Measurements from ENCODE around the gene PAN3.

PAN3 gene

DNA sequence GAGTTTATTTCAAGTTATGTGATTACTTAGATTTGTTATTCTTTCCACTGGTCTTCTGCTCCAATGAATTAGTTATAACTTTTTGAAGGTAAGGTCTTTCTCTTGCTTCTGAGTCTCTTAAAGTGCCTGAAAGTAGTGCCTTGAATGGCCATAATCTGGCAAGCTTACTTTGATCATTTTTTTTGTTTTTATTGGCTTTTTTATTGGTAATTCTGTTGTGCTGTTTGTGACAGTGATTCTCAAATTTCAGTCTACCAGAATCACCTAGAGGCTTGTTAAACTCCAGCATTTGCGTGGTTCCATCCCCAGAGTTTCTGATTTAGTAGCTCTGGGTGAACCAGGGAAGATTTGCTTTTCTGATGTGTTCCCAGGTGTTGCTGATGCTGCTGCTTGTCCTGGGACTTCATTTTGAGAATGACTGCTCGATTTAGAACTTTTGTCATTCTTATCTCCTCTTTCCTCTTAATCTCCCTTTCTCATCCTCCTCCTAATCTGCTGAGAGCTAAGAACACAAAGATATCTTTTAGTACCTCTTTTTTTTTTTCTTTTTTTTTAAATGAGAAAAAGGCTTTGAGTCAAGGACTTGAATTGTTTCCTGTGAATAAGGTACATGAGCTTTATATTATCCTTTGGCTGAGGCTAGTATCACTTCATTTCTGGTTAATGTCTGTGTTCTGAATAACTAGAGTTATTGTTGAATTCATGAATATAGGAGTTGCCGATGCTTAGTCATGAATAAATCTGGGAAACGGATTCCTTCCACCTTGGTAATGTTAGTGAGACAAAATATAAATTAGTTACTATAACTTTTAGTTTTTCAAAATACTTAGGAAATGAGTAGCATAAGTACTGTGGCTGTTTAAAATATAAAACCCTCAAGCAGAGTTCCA lies 91.4 kb downstream of the PAN3 start:
- no peak for DNase-seq (ENCODE audit: low read depth in 3 of 3)

- DNase-seq (ENCODE audit: low read depth in 3 of 3), result no peak
Measured at GRCh38 chr13:28231642-28232041, 93.3 kb downstream of the PAN3 start.

- no peak for DNase-seq (ENCODE audit: low read depth in 3 of 3)
Measured at GRCh38 chr13:28237944-28238343, 99.6 kb downstream of the PAN3 start.

DNA sequence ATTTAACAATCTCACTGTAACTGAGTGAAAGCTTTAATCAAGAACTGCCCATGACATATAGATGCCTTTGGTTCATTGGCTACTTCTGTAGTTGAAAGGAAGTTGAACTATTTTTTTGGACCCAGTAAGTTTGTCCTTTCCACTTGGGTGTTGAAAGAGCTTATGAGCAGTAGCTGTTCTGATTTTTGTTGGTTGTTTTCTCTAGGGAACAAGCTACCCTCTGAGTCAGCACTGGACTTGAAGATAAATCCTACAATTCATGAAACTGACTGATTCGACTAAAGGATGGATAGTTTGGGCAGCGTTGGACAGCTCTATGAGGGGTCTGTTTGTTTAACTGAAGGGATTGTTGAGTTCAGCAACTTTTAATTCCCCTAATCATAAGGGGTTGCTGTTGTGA lies 101.0 kb downstream of the PAN3 start:
- no peak for DNase-seq (ENCODE audit: low read depth in 3 of 3)

- DNase-seq (ENCODE audit: low read depth in 3 of 3), result no peak
Measured at GRCh38 chr13:28245465-28245864, 107.1 kb downstream of the PAN3 start.

DNA sequence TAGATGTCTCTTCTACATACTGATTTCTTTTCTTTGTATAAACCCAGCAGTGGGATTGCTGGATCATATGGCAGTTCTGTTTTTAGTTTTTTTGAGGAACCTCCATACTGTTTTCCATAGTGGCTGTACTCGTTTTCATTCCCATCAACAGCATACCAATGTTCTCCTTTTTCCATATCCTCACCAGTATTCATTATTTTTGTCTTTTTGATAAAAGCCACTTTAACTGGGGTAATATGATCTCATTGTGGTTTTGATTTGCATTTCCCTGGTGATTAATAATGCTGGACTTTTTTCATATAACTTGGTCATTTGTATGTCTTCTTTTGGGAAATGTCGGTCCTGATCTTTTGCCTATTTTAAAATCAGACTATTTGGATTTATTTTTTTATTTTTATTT lies 108.5 kb downstream of the PAN3 start:
- no peak for DNase-seq (ENCODE audit: low read depth in 3 of 3)

DNA sequence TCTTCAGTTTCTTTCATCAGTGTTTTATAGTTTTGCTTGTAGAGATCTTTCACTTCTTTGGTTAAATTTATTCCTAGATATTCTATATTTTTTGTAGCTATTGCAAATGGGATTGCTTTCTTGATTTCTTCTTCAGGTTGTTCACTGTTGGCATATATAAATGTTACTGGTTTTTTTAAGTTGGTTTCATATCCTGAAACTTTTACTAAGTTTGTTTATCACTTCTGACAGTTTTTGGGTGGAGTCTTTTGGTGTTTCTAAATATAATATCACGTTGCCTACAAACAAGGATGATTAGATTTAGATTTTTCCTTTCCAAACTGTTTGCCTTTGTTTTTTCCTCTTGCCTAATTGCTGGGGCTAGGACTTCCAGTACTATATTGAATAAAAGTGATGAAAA lies 109.7 kb downstream of the PAN3 start:
- no peak for DNase-seq (ENCODE audit: low read depth in 3 of 3)

GRCh38 chr13:28250542-28250941 lies 112.2 kb downstream of the PAN3 start:
- no peak for DNase-seq (ENCODE audit: low read depth in 3 of 3)

DNA sequence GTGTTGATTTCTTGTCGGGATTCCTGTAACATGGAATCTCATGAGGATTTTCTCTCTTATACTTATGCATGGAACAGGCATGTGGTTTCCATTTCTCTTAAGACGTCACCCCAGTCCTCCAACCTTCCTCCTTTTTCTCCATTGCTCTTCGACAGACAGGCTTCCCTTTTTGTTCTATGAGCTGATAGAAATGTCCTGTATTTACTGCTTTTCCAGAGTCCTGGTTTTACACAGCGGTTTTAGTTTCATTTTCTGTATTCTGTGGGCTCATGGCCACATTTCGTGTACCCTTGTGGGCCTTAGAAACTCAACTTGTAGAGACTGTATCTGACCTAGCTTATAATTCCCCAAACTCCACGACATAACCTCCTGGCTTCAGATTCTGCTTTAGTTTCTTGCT lies 113.1 kb downstream of the PAN3 start:
- no peak for DNase-seq (ENCODE audit: low read depth in 3 of 3)

- no peak for DNase-seq (ENCODE audit: low read depth in 3 of 3)
Measured at GRCh38 chr13:28252547-28252946, 114.2 kb downstream of the PAN3 start.

DNA sequence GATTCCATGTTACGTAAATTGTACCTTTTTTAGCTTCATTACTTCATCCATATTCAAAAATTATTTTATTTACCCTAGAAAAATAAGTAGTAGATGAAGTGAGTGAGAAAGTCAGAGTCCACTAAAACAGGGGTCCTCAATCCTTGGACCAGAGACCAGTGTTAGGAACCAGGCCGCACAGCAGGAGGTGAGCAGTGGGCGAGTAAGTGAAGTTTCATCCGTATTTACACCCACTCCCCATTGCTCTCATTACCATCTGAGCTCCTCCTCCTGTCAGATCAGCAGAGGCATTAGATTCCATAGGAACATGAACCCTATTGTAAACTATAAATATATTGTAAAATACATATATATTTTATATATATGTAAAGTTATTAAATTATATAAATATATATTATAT lies 119.0 kb downstream of the PAN3 start:
- DNase-seq (ENCODE audit: low read depth in 3 of 3), result no peak

DNA sequence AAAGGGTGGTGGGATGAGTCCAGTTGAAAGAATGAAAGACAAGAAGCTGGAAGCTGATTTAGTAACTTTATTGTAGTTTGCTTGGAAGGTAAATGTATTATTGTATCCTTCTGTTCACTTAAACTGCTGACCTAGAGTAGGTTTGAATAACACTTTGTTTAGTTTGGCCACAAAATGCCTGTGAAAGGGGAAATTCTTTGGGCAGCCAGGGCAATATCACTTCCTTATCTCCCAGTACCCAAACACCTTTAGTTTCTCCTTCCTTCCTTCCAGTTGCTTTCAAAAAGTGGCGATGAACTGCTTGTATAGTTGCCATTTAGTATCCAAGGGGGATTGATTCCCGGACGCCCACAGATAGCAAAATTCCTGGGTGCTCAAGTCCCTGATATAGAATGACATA lies 120.1 kb downstream of the PAN3 start:
- no peak for DNase-seq (ENCODE audit: low read depth in 3 of 3)

DNA sequence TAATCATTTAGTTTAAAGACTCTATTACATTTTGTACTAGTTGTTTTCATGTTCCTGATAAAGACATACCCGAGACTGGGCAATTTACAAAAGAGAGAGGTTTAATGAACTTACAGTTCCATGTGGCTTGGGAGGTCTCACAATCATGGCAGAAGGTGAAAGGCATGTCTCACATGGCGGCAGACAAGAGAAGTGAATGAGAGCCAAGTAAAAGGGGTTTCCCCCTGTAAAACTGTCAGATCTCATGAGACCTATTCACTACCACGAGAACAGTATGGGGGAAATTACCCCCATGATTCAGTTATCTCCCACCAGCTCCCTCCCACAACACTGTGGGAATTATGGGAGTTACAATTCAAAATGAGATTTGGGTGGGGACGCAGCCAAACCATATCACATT lies 129.2 kb downstream of the PAN3 start:
- DNase-seq (ENCODE audit: low read depth in 3 of 3), result no peak

GRCh38 chr13:28268800-28269223 lies 130.5 kb downstream of the PAN3 start:
- DNase-seq (ENCODE audit: low read depth in 3 of 3), result no peak

- DNase-seq (ENCODE audit: low read depth in 3 of 3), result no peak
Measured at GRCh38 chr13:28271056-28271840, 132.9 kb downstream of the PAN3 start.

DNA sequence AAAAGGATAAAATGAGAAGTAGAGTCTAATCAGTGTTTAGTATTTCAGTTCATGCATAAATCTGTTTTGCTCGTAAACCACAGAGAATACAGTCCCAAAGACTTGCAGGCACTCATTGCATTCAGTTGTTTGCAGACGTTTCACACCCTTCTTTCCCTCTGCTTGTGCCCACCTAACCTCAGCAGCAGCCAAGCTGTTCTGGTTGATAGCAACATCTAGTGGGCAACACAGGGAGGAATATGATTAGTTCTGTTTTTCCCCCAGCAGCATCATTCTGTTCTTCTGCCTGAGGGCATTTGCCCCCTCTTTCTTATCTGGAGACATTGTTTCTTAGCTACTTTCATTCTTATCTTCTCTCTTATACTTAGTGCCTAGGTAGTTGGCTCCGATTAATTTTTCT lies 135.6 kb downstream of the PAN3 start:
- no peak for DNase-seq (ENCODE audit: low read depth in 3 of 3)

DNA sequence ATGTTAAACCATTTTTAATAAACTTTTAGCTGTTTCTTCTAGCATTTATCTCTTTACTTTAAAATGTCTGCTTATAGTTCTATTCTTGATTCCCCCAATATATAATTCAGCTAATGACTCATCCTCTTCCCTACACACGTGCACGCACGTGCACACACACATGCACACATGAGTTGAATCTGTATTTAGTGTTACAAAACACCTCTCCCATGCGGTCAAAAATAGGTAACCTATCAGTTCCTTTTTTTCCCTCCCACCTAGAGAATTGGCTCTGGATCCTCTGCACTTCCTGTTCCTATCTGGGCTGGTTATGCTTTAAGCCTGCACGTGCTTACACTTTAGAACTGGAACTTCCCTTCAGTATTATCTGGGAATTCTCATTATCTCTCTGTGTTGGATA lies 144.1 kb downstream of the PAN3 start:
- no peak for DNase-seq (ENCODE audit: low read depth in 3 of 3)

DNA sequence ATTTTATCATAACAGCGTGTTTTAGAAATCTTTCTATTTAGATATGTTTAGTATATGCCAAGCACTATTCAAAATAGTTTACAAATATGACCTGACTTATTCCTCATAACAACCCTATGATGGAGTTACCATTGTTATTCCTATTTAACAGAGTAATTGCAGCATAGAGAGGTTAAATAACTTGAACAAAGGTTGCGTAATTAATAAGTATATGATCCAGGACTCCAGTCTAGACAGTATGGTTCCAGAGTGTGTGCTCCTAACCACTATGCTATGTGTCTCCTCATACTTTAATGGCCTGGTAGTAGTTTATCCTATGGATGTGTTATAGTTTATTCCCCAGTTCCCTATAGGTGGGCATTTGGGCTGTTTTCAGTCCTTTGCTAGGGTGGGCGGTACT lies 145.3 kb downstream of the PAN3 start:
- DNase-seq (ENCODE audit: low read depth in 3 of 3), result no peak

DNA sequence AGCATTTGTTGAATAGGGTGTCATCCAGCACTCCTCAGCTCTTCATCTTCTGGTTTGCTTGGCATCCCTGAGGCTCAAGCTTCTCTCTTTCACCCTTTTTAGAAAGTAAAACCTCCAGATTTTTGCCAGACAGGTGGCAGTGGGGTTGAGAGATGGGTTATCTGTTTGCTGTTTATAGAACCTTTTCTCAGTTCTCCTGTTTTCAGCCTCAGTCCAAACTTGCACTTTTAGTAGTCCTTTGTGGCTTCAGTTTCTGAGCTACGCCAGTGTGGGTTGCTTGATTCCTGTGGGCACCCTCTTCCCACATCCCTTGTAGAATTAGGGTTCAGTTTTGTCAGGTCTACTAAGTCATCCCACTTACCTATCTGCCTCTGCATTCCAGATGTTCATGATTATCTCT lies 147.9 kb downstream of the PAN3 start:
- DNase-seq (ENCODE audit: low read depth in 3 of 3), result no peak

DNA sequence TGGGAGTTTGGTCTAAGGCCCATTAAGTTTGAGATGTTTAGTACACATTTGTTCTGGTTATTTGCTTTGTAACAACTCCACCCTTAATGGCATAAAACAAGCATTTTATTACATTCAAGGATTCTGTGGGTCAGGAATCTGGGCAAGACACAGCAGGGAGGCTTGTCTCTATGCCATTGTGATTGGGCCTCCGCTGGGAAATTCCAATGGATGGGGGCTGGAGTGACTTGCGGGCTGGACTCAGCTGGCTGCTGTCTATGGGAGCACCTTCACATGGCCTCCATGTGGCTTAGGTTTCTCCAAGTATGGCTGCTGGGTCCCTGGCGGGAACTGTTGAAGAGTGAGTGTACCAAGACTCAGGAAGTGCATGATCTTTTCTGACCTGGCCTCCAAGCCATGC lies 159.0 kb downstream of the PAN3 start:
- no peak for DNase-seq (ENCODE audit: low read depth in 3 of 3)

GRCh38 chr13:28299916-28300315 lies 161.6 kb downstream of the PAN3 start:
- no peak for DNase-seq (ENCODE audit: low read depth in 3 of 3)

DNA sequence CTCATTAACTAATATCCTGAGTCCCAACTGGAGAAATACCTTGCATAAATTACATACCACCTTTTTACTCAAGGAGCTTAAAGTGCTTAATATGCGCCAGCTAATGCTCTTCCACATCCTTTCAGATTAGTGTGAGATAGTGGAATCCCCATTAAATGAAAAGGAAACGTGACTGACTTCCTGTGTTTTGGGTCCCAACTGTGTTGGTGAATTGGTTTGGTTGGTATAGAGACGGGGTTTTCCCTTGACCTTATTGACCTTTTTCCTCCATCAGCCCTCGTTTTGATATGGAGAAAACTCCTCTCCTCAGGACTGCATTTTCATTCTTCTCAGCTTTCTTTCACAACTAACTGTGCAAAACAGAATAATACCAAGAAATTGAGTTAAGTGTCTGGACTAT lies 163.5 kb downstream of the PAN3 start:
- no peak for DNase-seq (ENCODE audit: low read depth in 3 of 3)

DNA sequence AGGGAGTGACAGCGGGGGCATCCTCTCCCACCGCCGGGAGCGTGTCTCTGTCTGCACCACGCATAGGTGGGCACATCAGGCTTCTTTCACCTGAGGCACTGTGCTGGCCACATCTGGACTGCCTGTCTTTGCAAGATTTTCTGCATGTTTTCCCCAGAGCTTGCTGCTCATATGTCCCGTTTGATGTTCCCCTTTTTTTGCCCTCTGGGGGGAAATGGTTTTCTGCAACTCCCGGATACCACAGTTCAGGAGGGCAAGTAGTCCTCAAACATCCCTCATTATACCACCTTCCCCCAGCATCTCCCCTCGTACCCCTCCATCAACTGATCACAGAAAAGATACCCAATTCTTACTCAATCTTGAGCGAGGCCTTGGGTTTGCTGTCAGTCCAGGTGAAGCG lies 168.0 kb downstream of the PAN3 start:
- no peak for DNase-seq (ENCODE audit: low read depth in 3 of 3)
